HG02642 (cell line): ENCODE data around the gene CFAP58.

Experiments used
- ATAC-seq: cut with Tn5 transposase; IDR thresholded peaks from one replicate; pipeline ENCODE4 v1.9.1; 2021; ENCODE audit warnings: mild to moderate bottlenecking; ENCODE audit not compliant: unreplicated experiment, poor library complexity

The CFAP58 gene

DNA sequence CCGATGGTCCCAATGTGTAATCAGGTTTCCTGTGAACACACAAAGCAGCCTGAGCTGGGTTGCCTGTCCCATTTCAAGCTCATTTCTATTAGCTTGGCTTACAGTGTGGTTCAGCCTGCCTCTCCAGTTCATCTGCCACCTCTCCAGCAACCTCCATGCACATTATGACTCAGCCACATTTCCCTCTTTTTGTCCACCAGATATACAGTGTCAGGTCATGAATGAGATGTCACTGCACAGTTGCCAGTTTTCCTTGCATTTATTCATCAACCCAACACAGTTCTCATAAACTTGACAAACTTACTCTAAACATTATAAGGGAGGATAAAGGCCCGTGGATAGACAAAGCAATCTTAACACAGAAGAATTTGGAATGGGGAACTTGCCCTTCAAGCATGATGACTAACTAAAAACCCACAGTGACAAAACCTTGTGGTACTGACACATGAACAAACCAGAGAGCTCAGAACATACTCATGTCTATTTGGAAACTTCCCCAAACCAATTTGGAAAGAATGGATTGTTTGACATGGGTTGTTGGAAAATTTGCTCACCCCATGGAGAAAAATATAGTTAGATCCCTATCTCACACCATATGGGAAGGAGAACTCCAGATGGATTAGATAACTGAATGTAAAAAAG lies 2.5 kb upstream of the CFAP58 start:
- ATAC-seq: no peak

DNA sequence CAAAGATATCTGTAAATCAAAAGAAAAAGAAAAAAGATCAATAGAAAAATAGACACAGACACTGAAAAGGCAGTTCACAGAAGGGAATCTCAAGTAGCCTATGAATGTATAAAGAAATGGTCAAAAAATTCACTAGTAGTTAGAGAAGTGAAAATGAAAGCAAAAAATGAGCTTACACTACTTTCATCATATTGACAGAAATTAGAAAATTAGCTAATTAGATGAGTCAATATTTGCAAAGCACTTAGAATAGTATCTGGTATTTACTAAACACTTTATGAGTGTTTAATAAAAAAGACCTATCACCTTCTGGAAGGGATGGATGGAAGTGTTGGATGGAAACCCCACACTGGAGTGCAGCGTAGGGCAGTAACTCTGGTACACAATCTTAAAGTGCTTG lies 1.7 kb upstream of the CFAP58 start:
- ATAC-seq: no peak

DNA sequence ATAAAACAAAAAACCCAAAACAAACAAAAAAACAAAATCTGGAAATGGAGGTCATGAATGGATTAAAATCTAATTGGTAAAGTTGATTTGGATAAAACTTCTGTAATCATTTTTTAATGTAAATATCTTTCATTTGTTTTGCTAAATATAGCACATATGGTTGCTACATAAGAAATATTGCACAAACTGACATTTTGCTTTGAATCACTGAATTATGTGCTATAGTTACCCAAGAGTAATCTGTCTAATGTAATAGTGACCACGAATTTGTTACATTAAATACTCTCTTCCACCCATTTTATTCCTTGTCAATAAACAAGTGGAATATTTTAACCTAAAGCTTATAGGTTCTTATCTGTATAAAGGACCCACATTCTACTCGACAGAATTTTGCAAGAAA lies 6.2 kb downstream of the CFAP58 start:
- ATAC-seq: no peak

DNA sequence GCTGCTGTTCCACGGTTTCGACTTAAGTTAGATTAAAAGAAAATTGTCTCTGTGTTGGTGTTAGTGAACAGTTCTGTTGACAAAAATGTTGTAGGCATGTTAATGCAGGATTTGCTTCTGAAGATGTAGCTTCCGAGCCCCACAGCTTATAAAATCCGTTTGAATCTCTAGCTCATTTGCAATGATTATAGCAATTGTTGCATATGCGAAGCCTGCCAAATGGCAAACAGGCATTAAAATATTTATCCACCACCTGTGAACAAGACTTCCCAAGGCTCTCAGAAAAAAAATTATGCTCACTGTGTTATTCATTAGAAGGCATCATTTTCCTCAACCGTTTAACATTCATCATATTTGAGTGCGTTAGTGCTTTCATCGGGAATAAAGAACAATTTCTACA lies 14.3 kb downstream of the CFAP58 start:
- no peak for ATAC-seq

DNA sequence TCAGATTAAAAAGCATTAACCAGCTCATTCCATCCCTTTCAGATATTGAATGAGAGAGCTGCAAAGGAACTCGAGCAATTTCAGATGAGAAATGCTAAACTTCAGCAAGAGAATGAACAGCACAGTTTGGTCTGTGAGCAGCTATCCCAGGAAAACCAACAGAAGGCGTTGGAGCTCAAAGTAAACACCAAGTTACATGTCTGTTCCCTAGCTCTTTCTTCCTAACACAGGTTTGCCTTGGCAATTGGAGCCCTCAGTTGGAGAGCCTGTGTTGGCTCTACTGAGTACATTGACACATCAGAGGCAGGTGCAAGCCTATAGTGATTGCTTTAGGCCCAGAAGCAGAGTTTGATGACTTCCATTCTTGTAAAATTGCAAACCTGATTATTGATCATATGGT lies 14.7 kb downstream of the CFAP58 start:
- no peak for ATAC-seq

DNA sequence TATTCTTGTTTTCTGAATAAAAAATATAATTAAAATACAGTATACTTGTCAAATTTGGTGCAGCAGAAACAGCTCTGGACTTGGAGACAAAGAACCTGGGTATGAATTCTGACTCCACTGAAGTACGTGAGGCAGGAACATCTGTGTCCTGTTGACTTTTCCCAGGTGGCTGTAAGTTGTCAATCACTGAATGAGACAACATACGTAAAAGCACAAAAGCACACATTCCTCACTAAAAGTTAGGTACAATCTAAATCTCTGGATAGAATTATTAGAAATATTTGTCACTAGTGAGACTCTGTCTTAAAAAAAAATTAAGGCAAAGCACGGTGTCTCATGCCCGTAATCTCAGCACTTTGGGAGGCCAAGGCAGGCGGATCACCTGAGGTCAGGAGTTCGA lies 18.1 kb downstream of the CFAP58 start:
- ATAC-seq: no peak

DNA sequence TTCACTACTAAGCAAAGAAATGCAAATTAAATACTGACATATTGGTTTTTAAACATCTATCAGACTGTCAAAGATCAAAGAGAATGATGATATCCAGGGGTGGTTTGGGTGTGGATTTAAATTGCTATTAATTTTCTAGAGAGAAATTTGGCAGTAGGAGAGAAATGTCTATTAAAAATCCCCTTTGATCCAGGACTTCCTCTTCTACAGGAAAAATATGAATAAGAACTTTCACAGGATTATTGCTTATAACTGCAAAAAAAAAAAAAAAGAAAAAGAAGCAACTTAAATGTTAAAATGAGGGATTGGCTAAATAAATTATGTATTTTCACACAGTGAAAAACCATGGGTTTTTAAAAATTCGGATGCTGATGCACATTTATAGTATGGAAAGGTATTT lies 21.0 kb downstream of the CFAP58 start:
- no peak for ATAC-seq

DNA sequence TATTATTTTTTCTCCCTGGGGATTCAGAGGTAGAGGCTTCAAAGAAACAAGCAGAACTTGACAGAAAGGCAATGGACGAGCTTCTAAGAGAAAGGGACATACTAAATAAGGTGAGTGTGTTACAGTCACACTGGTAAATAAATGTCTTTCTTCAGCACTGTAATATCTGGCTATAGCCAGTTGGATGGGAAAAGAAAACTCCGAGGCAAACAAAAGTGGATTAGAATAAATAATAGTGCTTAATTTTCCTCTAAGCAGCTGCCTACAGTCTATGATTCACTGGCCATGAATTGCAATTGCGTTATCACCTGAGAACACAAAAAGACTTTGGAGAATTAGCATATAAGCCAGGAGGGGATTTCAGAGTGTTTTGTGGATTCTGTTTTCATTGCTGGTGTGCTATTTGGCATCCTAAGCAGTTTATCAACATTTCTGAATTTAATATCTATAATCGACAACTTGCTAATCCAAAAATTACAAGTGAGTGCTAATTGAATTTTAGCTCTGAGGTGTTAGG lies 23.2 kb downstream of the CFAP58 start:
- ATAC-seq: no peak

DNA sequence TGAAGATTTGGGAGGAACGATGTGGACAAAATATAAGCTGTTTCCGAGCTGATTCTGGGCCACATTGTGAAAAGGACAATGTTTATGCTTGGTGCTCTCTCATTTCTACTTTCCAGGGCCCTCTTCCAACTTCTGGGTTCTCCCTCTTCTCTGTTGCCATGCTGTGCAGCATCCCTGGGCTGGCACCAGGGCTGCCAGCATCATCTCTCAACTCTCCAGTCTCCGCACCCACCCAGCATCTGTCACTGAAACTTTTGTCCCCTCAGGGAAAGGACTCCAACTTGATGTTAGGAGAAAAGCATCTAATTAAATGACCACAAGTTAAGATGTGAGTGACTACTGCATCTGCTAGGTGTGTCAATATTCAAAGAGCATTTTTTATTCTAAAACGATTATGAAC lies 26.7 kb downstream of the CFAP58 start:
- ATAC-seq: no peak

DNA sequence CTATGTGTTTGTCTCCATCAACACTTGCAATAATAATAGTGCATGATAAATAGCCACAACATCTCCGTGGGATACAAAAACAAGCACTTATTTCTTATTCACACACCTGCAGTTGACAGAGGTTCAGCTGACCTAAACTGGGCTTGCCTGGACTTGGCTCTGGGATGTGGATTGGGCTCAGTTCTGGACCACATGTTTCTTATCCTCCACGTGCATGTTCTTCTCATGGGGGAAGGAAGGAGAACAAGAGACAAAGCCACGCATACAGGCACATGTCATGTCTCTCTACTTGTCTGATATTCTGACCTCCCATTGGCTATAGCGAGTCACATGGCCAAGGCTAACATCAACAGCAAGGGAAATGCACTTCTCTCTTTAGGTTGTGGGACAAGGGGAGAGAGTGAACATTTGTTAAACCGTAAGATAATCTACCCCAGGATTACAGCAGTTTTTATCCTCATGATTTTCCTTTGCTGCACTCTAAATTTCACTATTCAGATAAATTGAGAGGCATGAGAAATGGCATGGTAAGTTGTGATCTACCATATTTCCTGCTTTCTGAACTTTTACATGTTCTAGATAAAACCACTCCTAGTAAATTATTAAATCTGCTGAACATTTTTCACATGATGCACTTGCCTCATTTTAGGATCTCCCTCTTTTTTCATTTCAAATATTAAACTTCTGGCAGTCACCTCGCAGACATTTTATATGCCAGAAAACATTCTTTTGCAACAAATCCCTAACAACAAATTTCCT lies 33.7 kb downstream of the CFAP58 start:
- ATAC-seq: no peak

DNA sequence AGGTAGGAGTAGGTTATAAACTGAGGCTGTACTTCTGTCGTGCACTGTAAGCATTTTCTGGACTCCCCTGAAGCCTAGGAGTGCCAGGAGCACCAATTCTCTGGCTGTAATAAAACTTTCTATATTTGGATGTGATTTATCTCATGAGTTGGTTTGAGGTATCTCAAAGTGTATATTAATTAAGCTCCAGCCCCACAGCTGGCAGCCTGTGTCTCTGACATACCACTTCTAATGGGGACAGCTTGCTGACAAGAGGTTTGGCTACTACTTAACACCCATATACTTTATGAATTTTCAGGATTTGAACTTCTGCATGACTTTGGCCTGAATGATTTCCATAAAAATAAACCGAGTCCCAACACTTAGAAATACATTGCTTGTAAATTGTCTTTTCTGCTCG lies 35.2 kb downstream of the CFAP58 start:
- ATAC-seq: no peak

DNA sequence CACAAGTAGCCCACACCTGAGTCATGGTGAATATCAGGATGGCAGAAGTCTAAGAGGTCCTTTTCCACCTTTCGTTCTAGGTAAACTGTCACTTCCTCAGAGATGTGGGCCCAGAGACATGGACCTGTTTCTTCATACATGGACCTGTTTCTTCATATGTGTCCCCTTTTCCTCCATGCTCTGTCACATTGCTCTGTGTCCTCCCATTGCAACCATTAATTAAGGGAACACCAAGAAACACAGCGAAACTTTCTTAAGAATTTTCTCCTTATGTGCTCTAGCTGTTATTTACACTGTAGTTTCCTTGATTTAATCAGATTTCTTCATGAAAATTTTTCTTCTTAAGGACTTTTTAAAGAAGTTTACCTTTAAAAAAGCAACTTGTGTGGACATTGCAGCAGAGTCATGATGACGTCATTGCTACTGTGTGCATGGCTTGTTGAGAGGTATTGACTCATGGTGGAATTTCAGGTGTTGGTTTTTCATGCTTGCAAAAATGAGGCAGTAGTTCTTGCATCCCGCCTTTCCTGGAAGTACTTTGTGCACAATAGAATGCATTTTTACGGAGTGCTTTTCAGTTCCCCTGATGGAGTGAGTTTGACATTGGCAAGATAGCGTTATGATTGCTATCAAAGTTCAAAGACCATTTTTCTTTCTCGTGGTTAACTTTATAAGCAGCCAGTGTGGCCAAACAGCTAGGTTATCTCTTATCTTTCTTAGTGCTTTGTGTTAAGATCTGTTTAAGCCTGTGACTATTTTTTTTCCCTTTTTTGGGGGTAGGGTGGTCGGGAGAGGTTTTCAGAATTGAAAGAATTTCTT lies 37.7 kb downstream of the CFAP58 start:
- ATAC-seq: no peak

DNA sequence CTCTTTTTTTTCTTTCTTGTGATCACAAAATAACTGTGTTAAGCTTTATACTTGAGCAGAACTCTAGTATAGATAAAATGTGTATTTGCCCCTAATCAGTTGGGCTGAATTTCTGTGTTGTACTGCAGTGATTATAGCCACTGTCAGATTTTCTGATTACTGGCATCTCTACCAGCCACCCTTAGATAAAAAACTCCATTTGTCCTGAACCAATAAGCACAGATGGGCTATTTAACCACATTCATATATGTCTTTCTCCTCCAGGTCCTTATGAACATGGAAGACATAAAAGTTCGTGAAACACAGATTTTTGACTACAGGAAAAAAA lies 38.3 kb downstream of the CFAP58 start:
- no peak for ATAC-seq

DNA sequence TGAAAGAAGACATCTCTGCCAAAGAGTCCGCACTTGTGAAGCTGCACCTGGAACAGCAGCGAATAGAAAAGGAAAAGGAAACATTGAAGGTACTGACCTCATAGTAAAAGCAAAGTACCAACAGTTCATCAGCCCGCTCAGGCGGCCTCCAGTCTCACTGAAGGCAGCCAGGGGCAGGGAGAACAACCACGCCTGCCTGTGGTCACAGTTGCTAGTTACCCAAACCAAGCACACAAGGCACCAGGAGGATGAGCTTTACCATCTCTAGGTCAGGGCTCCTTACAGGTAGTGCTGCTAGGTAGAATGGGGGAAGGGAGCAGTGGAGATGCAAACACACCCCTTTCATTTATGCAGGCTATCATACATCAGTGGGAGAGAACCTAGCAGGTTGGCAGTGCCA lies 39.8 kb downstream of the CFAP58 start:
- no peak for ATAC-seq

DNA sequence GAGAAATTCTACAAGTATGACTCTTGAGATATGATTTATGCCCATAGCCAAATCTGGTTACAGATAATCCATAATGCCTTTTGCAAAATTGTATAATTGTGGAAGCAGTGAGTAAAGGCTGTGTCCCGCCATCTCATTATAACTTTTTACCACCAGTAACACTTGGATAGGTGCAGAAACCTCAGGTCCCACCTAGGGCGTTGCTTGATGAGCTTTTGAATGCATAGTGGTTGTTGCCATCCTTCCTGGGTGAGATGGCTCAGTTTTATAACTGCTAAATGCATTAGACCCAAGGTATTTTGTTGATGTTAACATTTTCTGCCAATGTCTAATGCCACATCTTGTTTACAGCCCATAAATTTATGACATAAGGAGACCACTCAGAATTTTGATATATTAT lies 42.9 kb downstream of the CFAP58 start:
- ATAC-seq: no peak

DNA sequence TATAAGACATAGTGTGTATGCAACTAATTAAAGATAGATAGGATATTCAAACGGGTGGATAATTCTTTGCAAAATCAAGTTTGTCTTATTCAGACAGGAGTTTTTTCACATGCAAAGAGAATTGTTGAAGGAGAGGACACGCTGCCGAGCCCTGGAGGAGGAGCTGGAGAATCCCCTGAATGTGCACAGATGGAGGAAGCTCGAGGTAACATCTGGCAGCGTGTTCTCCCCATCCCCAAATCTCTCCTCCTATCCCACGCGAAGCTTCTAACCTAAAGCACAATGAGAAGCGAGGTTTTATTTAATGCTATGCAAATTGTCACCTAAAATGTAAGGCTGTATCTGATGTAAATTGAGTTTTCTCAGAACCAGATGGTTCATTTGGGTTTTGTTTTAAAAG lies 50.0 kb downstream of the CFAP58 start:
- no peak for ATAC-seq

DNA sequence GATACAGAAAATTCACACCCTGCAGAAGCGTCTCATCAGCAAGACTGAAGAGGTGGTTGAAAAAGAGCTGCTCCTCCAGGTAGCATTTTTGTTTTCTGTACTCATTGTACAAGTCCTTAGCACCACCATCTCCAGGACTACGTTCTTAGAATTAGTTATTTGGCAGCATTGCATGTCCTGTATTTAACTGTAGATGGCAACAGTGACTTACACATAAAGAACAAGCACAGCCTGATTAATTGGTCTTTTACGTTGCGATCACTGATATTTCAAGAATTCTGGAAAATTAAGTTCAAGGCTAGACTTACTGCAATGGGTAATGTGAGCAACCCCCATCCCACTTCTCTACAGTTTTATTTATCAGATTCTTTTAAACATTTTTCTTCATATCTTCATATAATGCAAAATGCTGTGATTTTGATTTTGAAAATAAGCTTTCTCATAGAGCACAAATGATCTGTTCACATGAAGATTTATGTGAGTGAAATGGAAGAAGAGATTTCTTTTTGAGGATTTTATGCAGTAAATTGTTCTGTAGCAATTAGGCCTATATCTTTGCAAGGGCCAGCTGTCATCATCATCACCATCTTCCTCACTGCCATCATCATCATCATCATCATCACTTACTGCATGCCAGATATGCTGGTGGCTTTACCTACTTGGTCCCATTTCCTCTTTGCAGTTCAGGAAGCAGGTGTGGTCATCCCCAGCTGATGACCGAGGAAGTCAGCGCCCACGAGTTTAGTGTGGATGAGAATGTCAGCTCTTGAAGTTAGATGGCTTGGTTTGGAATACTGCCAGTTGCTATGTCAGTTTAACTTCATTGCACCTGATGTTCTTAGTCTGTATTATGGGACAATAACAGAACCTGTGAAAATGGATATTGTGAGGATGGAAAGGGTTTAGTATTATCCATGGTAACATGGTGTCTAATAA lies 53.4 kb downstream of the CFAP58 start:
- no peak for ATAC-seq

DNA sequence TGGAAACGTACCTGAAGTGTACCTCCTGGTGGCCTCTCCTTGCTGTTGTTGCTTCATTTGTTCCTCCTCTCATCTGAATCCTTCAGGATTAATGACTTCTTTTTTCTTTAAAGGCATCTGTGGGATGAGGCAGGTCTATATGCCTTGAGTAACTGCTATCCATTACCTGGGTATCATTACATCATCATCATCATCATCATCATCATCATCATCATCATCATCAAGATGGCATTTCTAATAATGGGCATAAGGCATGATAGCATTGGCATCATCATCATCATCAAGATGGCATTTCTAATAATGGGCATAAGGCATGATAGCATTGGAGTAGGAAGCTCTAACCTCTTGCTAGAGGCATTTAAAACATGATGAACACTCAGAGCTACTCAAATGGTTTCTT lies 59.9 kb downstream of the CFAP58 start:
- no peak for ATAC-seq

DNA sequence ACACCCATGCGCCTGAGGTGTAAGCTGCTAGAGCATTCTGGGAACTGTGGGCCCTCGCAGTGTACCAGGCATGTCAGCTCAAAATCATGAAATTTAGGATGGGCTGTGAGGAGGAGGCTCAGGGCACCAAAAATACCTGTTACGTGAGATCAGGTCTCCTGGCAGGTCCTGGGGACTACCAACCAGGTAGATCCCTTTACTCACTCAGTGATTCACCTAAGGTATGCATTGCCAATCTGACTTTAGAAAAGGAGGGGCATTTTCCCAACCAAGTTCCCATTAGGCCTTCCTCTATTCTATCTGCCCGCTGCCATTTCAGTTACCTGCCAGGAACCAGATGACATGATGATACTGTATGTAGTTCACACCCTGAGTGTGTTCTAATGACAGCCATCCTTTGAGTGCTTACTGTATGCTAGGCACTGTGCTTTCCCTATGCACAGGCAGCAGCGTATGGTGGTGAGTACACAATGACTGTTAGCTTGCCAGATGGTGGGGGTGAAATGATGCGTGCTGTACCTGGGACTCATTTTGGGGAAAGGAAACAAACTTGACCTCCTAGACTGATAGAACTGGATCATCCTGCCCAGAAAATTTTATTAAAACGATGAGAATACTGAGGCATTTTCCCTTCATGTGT lies 62.0 kb downstream of the CFAP58 start:
- no peak for ATAC-seq

DNA sequence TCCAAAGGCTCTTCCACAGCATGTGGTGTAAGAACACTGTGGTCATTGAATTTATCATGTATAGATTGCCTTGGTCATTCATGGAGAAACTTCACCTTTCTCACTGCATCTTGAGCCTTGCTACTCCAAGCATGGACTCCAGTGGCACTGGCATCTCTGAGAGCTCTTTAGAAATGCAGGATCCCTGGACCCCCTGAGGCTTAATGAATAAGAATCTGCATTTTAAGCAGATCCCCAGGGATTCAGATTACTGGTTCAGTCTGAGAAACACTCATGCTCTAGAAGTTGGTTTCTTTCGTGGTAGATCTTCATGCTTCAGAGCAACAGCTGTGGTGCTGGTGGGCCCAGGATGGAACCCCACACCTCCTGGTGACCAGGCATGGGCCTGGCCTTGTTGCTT lies 63.2 kb downstream of the CFAP58 start:
- ATAC-seq: no peak
